Spleen (tissue), 7 donors: ENCODE measurements around the gene CDR2L.

ENCODE experiments used
- CTCF ChIP-seq, 11 experiments: fragments of 200-600 bp in 7 of 11; fragments of 450-650 bp in 4 of 11; sonication (generic) in 4 of 11; IDR thresholded peaks in 8 of 11; conservative IDR thresholded peaks in 3 of 11; 1 replicate in 7 of 11; 2 replicates in 4 of 11; pipeline versions ENCODE4 v1.4.0 to v1.8.0; 2016 to 2021; ENCODE audit warnings: antibody characterized with exemption in 11 of 11, inconsistent platforms in 4 of 11, mild to moderate bottlenecking in 1 of 11
- POLR2A ChIP-seq, 3 donors: fragments of 450-650 bp; IDR thresholded peaks; one replicate each; pipeline ENCODE4 v1.5.1; 2017; ENCODE audit warnings: antibody characterized with exemption in 3 of 3, mild to moderate bottlenecking in 1 of 3
- donor health status: DM: no; HTN: no; CAD: no; lungs with moderate emphysema.
- donor health status: DM: no; HTN: no; CAD: no.
- donor health status: DM: no; HTN: no; CAD: no.

- TF ChIP-seq POLR2A (IDR thresholded peaks at IDR 0.05), result no peak
- TF ChIP-seq CTCF (IDR thresholded peaks at IDR 0.05 in 8 of 11, conservative IDR thresholded peaks at IDR 0.05 in 3 of 11), result no peak
These were observed 49.1 kb upstream of the CDR2L start for GRCh38 chr17:74938194-74938950.
